ENCODE data around the gene LRRC75A.
A peak's percentile ranks its signal among the peaks of the same experiment; 100 is the strongest.
"Not testable (repeated sequence)": the region's sequence is repeated elsewhere in the genome, so short reads cannot be mapped to it uniquely, and the experiment has no call there.

The LRRC75A gene, protein sequence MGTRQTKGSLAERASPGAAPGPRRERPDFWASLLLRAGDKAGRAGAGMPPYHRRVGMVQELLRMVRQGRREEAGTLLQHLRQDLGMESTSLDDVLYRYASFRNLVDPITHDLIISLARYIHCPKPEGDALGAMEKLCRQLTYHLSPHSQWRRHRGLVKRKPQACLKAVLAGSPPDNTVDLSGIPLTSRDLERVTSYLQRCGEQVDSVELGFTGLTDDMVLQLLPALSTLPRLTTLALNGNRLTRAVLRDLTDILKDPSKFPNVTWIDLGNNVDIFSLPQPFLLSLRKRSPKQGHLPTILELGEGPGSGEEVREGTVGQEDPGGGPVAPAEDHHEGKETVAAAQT

DNA sequence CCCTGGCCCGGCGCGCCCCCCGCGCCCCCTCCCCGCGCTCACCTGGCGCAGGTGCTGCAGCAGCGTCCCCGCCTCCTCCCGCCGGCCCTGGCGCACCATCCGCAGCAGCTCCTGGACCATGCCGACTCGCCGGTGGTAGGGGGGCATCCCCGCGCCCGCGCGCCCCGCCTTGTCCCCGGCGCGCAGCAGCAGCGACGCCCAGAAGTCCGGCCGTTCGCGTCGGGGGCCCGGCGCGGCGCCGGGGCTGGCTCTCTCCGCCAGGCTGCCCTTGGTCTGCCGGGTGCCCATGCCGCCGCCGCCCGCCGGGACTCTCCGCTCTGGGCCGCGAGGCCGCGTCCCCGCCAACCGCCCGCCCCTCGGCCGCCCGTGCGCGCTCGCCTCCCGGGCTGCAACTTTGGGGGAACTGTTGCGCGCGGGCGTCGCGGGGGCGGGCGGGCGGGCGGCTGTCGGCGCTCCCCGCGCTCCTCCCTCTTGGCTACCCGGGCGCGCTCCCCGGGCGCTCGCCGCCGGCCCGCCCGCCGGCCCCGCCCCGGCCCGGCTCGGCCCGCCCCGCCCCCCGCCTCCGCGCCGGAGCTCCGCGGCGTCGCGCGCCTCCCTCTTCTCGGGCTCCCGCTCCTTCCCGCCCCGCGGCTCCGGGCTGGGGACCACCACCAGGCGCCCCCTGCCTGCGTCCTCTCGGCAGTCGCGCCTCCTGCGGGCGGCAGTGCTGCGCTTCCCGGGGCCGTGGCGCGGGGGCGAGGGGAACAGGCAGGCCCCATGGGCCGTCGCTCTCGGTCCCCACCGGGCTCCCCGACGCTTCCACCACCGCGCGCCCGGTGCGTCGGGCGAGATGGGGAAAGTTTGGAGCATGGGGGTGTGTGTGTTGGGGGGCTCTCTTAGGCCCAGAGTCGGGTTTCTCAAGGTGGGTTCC is at the start of gene LRRC75A:
TSS of gene LRRC75A (minus strand) at position 491 of the 910 bp plus-strand sequence. CDS start at position 288, 203 bp downstream.
- FAIRE-seq = no peak
- DNase-seq (ENCODE audit: extremely low spot score, insufficient read length, low read depth) = peak; percentile 56

DNA sequence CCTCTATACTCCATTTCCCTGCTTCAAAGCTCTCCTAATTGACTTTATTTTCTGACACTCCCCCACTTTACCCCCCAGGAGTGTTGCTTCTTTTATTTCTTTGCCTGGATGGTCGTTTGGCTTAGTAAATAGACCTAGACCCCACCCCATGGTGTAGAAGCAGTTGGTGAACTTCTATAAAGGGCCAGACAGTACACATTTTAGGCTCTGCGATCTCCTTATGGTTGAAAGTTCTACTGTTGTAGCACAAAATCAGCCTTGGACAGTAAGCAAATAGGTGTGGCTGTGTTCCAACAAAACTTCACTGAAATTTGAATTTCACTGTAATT is 45.1 kb upstream of the LRRC75A start:
- FAIRE-seq (no peak), DNase-seq (ENCODE audit: extremely low spot score, insufficient read length, low read depth) (no peak)

DNA sequence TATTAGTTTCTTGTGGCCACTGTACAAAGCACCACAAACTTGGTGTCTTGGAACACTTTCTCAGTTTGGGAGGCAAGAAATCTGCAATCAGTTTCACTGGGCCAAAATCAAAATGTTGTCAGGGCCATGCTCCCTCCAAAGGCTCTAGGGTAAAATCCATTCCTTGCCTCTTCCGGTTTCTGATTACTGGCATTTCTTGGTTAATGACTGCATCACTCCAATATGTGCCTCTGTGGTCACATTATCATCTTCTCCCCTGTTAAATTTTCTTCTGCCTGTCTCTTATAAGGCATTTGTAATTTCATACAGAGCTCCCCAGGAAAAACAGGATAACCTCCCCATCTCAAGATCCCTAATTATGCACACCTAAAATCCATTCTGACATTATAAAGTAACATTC is 42.2 kb upstream of the LRRC75A start:
- no peak for DNase-seq (ENCODE audit: extremely low spot score, insufficient read length, low read depth)
- no peak for FAIRE-seq

DNA sequence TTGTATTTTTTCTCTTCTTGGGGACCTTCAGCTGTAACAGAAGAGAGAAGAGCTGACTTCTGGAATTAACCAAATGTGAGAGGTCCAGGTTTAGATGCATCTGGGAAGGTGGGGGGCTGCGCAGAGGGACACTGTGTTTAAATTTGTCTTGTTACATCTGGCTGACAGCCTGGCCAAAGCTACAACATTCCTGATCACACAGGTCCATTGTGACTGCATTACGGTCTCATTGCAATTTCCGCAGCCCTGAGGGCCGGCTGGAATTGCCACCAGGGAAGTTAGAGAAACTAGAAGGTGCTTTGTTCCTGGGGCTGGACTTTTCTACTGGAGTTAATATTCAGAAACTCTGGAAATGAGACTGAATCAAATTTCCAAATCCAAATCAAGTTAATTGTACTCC is 37.9 kb upstream of the LRRC75A start:
- DNase-seq (ENCODE audit: extremely low spot score, insufficient read length, low read depth) (no peak), FAIRE-seq (no peak)

DNA sequence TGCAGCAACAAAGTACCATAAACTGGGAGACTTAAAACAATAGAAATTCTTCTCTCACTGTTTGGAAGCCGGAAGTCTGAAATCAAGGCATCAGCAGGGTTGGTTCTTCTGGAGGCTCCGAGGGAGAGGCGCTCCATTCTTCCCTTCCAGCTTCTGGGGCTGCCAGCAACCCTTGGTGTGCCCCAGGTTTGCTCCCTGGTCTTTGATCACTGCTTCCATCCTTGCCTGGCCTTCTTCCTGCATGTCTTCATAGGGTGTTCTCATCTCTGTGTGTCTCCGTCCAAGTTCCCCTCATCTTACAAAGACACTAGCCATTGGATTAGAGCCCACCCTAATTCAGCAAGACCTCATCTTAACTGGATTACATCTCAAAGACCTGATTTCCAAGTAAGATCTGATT is 35.3 kb upstream of the LRRC75A start:
- FAIRE-seq (no peak), DNase-seq (ENCODE audit: extremely low spot score, insufficient read length, low read depth) (no peak)

DNA sequence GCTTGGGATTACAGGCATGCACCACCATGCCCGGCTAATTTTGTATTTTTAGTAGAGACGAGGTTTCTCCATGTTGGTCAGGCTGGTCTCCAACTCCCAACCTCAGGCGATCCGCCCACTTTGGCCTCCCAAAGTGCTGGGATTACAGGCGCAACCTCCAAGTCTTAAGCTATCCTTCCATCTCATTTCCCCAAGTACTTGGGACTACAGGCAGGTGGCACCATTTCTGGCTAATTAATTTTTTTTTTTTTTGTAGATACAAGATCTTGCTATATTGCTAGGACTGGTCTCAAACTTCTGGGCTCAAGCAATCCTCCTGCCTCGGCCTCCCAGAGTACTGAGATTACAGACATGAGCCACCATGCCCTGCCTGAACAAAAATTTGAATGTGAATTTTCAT is 33.6 kb upstream of the LRRC75A start:
- not testable (repeated sequence) for DNase-seq (ENCODE audit: extremely low spot score, insufficient read length, low read depth); FAIRE-seq

DNA sequence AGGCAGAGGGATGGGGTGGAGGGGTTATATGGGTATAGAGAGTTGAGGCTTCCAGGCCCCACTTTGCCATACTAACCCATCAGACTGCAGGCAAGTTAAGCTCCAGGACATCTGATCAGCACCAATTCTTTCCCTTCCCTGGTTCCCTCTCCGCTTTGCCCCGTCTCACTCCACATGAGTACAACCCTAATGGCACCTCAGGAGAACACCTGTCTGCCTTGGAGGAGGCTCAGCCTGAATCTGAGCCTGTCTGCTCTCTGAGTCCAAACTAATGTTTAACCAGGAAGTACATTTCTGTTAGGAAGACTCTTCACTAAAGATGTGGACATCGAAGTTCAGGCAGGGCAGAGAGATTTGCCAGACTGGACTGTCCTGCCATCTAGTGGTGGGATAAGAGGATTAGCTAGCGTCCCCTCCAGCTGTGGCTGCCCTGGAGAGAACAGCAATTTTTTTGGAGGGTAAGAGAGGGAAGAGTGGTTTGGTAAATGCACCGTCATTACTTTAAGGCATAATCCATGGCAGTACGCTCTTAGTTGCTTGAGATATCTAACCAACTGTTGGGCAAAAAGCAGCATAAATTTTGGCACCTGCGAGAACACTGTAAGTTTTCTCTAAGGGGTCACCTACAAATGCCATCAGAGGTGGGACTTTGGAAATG is 29.2 kb upstream of the LRRC75A start:
- FAIRE-seq = peak; percentile 95
- peak; percentile 72 for DNase-seq (ENCODE audit: extremely low spot score, insufficient read length, low read depth)

DNA sequence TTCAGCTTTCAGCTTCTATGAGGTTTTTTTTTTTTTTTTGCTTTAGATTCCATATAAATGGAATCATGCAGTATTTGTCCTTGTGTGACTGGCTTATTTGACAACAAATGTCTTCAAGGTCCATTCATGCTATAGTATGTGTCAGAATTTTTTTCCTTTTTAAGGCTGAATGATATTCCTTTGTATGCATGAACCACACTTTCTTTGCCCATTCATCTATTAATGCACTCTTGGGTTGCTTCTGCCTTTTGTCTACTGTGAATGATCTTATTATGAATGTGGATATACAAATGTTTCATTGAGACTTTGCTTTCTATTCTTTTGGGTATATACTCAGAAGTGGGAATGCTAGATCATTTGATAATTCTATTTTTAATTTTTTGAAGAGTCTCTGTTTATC is 27.0 kb upstream of the LRRC75A start:
- no peak for FAIRE-seq
- DNase-seq (ENCODE audit: extremely low spot score, insufficient read length, low read depth) = no peak

DNA sequence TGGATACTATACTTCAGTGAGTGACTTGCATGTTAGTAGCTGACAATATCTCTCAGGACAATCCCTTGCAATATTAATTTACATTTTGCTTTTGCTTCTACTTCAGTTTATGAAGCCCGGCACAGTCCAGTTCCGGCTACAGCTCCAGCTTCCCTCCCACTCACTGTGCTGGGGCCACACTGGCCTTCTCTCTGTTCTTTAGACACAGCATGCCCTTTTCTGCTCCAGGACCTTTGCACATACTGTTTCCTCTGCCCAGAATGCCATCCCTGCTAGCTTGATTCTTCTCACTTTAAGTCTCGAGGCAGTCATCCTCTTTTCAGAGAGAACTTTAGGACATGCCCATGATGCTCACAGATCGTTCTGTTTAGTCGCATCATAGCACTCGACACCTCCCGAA is 25.5 kb upstream of the LRRC75A start:
- DNase-seq (ENCODE audit: extremely low spot score, insufficient read length, low read depth) (no peak), FAIRE-seq (no peak)

DNA sequence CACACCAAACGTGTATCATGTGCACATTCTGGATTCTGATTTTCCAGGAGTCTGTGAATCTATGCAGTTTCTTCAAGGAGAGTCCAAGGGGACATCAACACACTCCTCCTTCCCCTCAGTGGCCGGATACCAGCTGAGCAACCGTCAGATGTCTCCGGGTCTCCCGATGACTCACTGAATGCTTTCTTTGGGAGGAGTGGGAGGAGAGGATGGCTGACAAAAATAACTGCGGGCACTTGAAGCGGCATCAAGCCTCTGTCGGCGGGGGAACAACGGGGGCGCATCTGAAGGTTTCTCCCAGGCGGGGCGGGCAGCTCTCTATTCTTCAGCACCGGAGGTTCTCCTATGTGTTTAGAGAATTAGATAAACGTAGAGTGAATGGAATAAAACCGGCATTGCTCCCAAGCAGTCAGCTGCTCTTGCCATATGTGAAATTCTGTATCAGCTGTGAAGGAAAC is 24.6 kb upstream of the LRRC75A start:
- no peak for FAIRE-seq

DNA sequence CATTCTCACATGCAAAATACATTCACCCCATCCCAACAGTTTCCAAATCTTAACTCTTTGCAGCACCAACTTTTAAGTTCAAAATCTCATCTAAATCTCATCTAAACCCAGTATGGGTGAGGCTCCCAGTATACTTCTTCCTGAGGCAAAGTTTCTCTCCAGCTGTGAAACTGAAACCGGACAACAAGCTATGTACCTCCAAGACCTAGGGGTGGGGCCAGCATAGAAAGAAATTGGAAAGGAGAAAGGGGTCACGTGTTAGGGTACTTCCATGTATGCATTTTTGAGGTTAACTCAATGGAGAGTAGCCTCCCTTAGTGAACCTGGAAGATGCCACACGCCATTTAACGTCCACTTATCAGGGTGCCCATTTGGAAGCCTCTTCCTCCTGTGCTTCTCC is 23.9 kb upstream of the LRRC75A start:
- FAIRE-seq (no peak), DNase-seq (ENCODE audit: extremely low spot score, insufficient read length, low read depth) (no peak)

More for the DNA sequence above, 24.6 kb upstream of the LRRC75A start:
- no peak for DNase-seq (ENCODE audit: extremely low spot score, insufficient read length, low read depth)

DNA sequence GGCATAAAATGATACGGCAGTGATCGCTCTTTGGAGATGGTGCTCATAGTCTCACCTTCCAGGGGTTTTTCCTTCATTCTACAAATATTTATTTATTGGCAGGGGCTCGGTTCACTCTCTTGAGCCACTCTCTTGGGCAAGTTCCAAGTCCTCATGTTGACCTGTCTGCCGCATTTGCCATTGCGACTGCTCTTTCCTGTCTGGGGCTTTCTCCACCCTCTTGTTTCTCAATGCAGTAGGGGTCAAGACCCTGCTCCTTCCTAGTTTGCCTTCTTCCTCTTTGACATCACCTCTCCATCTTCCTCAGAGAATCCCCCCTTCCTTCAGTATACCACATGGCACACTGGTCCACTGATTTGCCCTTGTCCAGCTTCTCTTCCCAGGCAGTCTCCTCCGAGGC is 21.9 kb upstream of the LRRC75A start:
- DNase-seq (ENCODE audit: extremely low spot score, insufficient read length, low read depth) = no peak

DNA sequence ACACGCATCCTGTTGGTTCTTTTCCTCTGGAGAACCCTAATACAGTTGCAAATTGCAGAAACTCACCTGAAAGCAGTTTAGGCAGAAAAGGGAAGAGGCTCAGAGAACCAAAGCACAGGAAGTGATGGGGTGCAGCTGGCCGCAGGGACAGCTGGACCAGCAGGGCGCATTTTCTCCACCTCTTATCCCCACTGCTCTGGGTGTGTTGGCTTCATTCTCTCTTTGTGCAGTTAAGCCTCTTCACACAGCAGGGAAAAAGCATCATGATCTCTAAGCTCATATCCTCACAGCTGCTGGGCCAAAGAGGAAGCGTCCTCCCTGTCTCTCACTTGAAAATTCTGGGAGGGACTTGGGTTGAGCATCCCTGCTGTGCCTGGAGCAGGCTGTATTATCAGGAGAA is 20.0 kb upstream of the LRRC75A start:
- DNase-seq (ENCODE audit: extremely low spot score, insufficient read length, low read depth) (no peak), FAIRE-seq (no peak)

More for the DNA sequence above, 21.9 kb upstream of the LRRC75A start:
- FAIRE-seq = no peak

DNA sequence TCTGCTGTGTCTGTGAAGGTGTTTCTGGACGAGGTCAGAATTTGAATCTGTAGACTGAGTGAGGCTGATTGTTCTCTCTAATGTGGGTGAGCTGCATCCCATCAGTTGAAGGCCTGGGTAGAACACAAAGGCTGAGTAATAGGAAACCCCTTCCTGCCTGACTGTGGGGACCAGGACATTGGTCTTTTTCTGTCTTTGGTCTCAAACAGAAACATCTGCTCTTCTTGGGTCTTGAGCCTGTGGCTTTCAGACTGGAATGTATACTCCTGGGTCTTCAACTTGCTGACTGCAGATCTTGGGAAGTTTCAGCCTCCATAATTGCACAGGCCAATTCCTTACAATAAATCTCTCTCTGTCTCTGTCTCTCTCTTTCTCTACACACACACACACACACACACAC is 19.6 kb upstream of the LRRC75A start:
- DNase-seq (ENCODE audit: extremely low spot score, insufficient read length, low read depth) = no peak
- FAIRE-seq = no peak

DNA sequence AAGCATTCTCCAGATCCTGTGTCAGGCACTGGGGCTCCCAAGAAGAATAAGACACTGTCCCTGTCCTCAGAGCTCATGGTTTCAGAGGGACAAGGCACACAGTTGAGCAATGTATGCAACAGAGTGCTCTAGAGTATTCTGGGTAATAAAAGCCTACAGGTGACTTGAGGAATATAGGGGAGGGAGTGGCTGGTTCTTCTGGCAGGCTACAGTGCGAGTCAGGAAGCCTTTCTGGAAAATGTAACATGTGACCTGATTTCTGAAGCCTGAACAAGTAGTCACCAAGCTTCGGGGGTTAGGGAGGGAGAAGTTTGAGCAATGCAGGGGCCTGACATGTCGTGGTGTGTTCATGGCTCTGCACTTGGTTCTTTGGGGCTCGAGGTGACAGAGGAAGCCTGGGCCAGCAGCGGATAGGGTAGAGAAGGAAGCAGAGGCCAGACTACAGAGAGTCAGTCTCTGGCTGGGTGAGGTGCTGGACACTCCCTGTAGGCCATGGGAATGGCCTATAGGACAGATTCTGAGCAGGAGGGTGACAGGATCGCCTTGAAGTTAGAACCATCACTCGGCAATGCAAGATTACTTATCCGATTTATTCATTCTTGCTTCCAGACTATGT is 16.0 kb upstream of the LRRC75A start:
- FAIRE-seq = no peak
- no peak for DNase-seq (ENCODE audit: extremely low spot score, insufficient read length, low read depth)

DNA sequence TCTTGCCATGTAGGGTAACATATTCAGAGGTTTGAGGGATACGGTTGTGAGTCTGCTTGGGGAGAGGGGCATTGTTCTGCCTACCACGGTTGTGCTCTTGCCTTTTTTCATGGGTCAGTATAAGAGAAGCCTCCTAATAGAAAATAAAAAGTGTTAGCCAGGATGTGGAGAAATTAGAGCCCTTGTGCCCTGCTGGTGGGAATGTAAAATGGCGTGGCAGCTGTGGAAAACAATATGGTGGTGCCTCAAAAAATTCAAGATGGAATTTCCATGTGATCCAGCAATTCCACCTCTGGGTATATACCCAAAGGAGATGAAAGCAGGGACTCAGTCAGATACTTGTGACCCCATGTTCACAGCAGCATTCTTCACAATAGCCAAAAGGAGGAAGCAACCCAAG is 14.2 kb upstream of the LRRC75A start:
- DNase-seq (ENCODE audit: extremely low spot score, insufficient read length, low read depth) (no peak), FAIRE-seq (no peak)

DNA sequence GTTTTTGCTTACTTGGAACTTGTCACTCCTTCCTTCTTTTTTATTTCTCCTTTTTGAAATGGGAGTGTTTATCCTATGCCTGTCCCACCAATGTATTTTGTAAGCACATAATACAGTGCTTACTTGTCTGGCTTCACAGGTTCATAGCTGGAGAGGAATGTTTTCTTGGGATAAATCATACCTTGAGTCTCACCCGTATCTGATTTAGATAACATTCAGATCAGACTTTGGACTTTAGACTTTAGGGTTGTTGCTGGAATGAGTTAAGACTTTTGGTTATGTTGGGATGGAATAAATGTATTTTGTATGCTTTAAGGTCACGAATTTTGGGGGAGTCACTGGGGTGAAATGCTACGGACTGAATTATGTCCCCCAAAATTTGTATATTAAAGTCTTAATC is 13.0 kb upstream of the LRRC75A start:
- DNase-seq (ENCODE audit: extremely low spot score, insufficient read length, low read depth) = no peak
- FAIRE-seq = no peak

DNA sequence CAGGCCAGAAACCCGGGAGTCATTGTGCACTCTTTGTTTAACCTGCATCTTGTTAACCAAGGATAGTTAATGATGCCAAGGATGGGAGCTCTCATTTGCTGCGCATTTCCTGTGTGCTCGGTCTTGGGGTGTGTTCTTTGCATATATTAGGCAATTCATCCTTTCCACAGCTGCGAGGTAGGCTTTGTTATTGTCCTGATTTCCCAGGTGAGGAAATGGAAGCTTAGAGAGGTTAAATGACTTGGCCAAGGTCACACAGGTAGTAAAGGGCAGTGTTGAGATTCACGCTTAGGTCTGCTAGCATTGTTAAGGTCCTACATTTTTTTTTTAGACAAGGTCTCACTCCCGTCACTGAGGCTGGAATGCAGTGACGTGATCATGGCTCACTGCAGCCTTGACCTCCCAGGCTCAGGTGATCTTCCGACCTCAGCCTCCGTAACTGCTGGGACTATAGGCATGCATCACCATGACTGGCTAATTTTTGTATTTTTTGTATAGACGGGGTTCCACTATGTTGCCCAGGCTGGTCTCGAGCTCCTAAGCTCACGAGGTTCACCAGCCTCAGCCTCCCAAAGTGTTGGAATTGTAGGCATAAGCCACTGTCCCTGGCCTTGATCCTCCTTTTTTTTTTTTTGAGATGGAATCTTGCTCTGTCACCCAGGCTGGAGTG is 5.0 kb upstream of the LRRC75A start:
- DNase-seq (ENCODE audit: extremely low spot score, insufficient read length, low read depth) = no peak
- FAIRE-seq = no peak

DNA sequence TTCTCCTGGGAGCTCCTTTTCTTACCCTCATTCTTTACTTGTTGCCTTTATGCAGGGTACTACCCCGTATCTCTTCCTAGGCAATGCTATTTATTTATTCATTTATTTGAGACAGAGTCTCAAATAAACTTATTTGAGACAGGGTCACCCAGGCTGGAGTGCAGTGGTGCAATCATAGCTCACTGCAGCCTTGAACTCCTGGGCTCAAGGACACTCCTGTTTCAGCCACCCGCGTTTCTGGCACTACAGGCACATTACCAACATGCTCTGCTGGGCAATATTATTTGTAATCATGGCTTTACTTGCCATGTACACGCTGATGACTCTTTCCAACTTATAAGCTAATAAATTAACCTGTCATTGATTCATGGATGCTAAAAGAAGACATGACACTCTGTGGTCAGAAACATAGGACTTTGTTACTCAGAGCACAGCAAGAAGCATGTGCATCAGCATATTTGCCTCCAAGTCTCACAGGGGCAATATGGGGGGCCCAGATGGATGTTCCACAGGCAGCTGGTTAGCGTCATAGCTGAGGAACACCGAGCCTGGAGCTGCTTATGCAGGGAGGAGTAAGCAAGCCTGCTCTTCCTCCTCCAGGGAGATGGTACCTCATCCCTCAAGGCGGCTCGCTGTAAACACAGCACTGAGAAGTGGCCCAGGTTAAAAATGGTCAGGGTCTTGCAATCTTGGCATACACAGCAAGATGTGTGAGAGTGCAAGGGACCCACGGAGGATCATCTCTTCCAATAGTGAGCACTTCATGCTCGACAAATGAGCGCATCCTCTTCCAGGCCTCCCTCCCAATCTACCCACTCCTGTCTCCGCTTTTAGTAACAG is 4.2 kb upstream of the LRRC75A start:
- DNase-seq (ENCODE audit: extremely low spot score, insufficient read length, low read depth) (no peak), FAIRE-seq (no peak)
